Measurements from ENCODE around the gene RASSF10. TPM values are rescaled to one million over a fixed set of nuclear protein-coding genes. Genes with fewer than 3 reads are reported as not detected.

RASSF10 gene
- total RNA-seq, 4 donors from 2014 or later = 0.60 TPM; not detected in 3

DNA sequence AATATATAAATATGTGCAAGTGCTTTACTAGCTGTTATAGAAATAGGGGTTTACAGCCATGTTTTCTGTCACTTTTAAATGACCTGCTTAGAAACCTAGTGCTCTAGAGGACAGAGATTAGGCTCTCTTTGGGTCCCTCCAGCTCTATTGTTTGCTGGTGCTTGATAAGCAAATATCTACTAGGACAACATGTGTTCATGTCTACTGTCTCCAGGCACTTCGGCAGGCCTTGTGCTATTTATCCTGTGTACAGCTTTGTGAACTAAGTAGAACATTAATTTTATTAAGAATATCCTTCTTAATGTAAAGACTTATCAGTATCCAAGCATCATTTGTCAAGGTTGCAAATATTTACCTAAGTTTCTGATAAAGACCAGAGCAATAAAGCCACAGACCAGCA, 11.9 kb upstream of the RASSF10 start:
- Histone ChIP-seq H3K4me3 (no peak overlapping the region), H3K9me3 (no peaks in the 10 kb centered on the region), H3K4me1 (peaks cover 0 to 12% (median 0%) of the 10 kb centered on the region in 4 donors), H3K27ac (no peak overlapping the region), H3K27me3 (no peaks in the 10 kb centered on the region), H3K36me3 (no peaks in the 10 kb centered on the region)
- TF ChIP-seq EP300 (IDR thresholded peaks at IDR 0.05) (no peak), POLR2A (IDR thresholded peaks at IDR 0.05) (no peak)
- TF ChIP-seq, protein P1, sequence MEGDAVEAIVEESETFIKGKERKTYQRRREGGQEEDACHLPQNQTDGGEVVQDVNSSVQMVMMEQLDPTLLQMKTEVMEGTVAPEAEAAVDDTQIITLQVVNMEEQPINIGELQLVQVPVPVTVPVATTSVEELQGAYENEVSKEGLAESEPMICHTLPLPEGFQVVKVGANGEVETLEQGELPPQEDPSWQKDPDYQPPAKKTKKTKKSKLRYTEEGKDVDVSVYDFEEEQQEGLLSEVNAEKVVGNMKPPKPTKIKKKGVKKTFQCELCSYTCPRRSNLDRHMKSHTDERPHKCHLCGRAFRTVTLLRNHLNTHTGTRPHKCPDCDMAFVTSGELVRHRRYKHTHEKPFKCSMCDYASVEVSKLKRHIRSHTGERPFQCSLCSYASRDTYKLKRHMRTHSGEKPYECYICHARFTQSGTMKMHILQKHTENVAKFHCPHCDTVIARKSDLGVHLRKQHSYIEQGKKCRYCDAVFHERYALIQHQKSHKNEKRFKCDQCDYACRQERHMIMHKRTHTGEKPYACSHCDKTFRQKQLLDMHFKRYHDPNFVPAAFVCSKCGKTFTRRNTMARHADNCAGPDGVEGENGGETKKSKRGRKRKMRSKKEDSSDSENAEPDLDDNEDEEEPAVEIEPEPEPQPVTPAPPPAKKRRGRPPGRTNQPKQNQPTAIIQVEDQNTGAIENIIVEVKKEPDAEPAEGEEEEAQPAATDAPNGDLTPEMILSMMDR (IDR thresholded peaks at IDR 0.05) = no peak
- 91 to 95% methylated on average over 1 of the region's 1 CpG for WGBS, 2 donors
- no peak for DNase-seq (ENCODE audit: low spot score in 2 of 2)

DNA sequence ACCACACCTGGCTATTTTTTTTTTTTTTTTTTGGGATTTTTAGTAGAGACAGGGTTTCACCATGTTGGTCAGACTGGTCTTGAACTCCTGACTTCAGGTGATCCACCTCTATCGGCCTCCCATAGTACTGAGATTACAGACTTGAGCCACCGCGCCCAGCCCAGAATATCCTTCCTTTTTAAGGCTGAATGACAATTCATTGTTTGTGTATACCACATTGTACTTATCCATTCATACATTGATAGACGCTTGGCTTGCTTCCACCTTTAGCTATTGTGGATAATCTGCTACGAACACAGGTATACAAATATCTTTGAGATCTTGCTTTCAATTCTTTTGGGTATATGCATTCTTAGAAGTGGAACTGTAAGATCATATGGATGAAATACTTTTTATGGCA, 10.8 kb upstream of the RASSF10 start:
- peaks cover 0 to 12% (median 0%) of the 10 kb centered on the region in 4 donors for H3K4me1 ChIP-seq
- no peaks in the 10 kb centered on the region for H3K36me3 ChIP-seq
- H3K27ac ChIP-seq = no peak overlapping the region
- no peak for DNase-seq (ENCODE audit: low spot score in 2 of 2)
- TF ChIP-seq POLR2A (IDR thresholded peaks at IDR 0.05) = no peak
- TF ChIP-seq EP300 (IDR thresholded peaks at IDR 0.05) = no peak
- TF ChIP-seq, protein P1 (IDR thresholded peaks at IDR 0.05) = no peak
- H3K27me3 ChIP-seq = no peaks in the 10 kb centered on the region
- no peak overlapping the region for H3K4me3 ChIP-seq
- H3K9me3 ChIP-seq = no peaks in the 10 kb centered on the region
- WGBS, 2 donors = 81 to 85% methylated on average over 5 of the region's 5 CpGs

DNA sequence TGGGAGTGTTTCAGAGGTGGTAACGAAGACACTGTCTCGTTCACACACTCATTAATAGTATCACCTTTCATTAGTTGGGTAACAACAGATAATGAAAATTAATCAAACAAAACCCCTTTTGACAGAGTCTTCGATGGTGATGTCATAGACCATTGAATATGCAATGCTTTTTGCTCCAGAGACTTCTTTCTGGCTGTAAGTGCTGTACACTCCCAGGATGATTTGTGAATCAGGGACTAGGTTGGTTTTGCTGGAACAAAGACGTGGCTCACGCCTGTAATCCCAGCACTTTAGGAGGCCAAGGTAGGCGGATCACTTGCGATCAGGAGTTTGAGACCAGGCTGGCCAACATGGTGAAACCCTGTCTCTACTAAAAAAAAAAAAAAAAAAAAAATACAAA, 9.5 kb upstream of the RASSF10 start:
- DNase-seq (ENCODE audit: low spot score in 2 of 2) = no peak
- 52 to 55% methylated on average over 7 of the region's 7 CpGs for WGBS, 2 donors
- TF ChIP-seq, protein P1 (IDR thresholded peaks at IDR 0.05) = no peak
- TF ChIP-seq EP300 (IDR thresholded peaks at IDR 0.05) = no peak
- TF ChIP-seq POLR2A (IDR thresholded peaks at IDR 0.05) = no peak

GRCh38 chr11:13000116-13000515, 9.0 kb upstream of the RASSF10 start:
- H3K27ac ChIP-seq = no peak overlapping the region
- no peaks in the 10 kb centered on the region for H3K9me3 ChIP-seq
- H3K4me1 ChIP-seq = peaks cover 0 to 12% (median 0%) of the 10 kb centered on the region in 4 donors
- TF ChIP-seq, protein P1 (IDR thresholded peaks at IDR 0.05) = no peak
- TF ChIP-seq EP300 (IDR thresholded peaks at IDR 0.05) = no peak
- TF ChIP-seq POLR2A (IDR thresholded peaks at IDR 0.05) = no peak
- H3K27me3 ChIP-seq = peaks cover 0 to 3% of the 10 kb centered on the region in 2 donors
- H3K4me3 ChIP-seq = no peak overlapping the region
- no peaks in the 10 kb centered on the region for H3K36me3 ChIP-seq
- DNase-seq (ENCODE audit: low spot score in 2 of 2) = no peak
- 75 to 88% methylated on average over 3 of the region's 3 CpGs for WGBS, 2 donors

More for the DNA sequence above, 9.5 kb upstream of the RASSF10 start:
- no peaks in the 10 kb centered on the region for H3K36me3 ChIP-seq
- H3K4me1 ChIP-seq = peaks cover 0 to 12% (median 0%) of the 10 kb centered on the region in 4 donors
- no peaks in the 10 kb centered on the region for H3K9me3 ChIP-seq
- no peak overlapping the region for H3K4me3 ChIP-seq
- H3K27me3 ChIP-seq = no peaks in the 10 kb centered on the region
- H3K27ac ChIP-seq = no peak overlapping the region

DNA sequence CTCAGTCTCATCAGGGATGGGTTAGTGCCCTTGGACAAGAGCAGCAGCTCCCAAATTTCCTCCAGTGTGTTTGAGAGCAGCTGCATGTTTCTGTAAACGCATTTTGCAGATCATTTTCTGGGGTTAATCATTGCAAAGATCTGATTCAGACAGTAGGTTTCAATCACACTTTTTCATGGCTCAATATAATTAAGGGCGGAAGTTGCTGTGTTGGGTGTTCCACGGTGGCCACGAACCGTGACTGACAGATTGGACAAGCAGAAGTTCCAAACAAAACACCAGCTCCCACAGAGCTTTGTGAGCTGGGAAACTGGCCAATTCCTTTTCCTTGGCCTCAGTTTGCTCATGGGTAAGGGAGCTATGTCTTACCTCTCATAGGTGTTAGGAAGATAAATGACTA, 8.4 kb upstream of the RASSF10 start:
- no peak for DNase-seq (ENCODE audit: low spot score in 2 of 2)
- H3K27me3 ChIP-seq = peaks cover 0 to 4% of the 10 kb centered on the region in 2 donors

More for the DNA sequence above, 8.4 kb upstream of the RASSF10 start:
- H3K36me3 ChIP-seq = no peaks in the 10 kb centered on the region
- WGBS, 2 donors = 49 to 56% methylated on average over 5 of the region's 5 CpGs
- no peaks in the 10 kb centered on the region for H3K9me3 ChIP-seq
- peaks cover 0 to 12% (median 0%) of the 10 kb centered on the region in 4 donors for H3K4me1 ChIP-seq
- no peak overlapping the region for H3K27ac ChIP-seq
- no peak for TF ChIP-seq EP300 (IDR thresholded peaks at IDR 0.05)
- TF ChIP-seq POLR2A (IDR thresholded peaks at IDR 0.05) = no peak
- TF ChIP-seq, protein P1 (IDR thresholded peaks at IDR 0.05) = no peak
- no peak overlapping the region for H3K4me3 ChIP-seq
